NK-92 (cell line): ENCODE data around the gene PRF1.
"Not testable (repeated sequence)": the region's sequence is repeated elsewhere in the genome, so short reads cannot be mapped to it uniquely, and the experiment has no call there.

Experiments used
- DNase-seq: peaks from one replicate; lab custom pipeline; 2025; ENCODE audit not compliant: unreplicated experiment; lab: John Stamatoyannopoulos, UW

PRF1 gene

GRCh38 chr10:70617798-70618568 is 15.4 kb upstream of the PRF1 start:
- DNase-seq: no peak

- no peak for DNase-seq
These were observed 14.2 kb upstream of the PRF1 start for GRCh38 chr10:70616761-70617160.

- DNase-seq: no peak
These were observed 13.4 kb upstream of the PRF1 start for GRCh38 chr10:70615784-70616522.

- DNase-seq: no peak
These were observed 12.7 kb upstream of the PRF1 start for GRCh38 chr10:70615211-70615610.

- DNase-seq: not testable (repeated sequence)
These were observed 11.8 kb upstream of the PRF1 start for GRCh38 chr10:70614364-70614763.

- no peak for DNase-seq
These were observed 11.4 kb upstream of the PRF1 start for GRCh38 chr10:70613941-70614340.

- no peak for DNase-seq
These were observed 5.4 kb upstream of the PRF1 start for GRCh38 chr10:70607936-70608335.

GRCh38 chr10:70605161-70605560 is 2.6 kb upstream of the PRF1 start:
- no peak for DNase-seq

- DNase-seq: no peak
These were observed 1.6 kb upstream of the PRF1 start for GRCh38 chr10:70604106-70604505.

- no peak for DNase-seq
These were observed 884 bp upstream of the PRF1 start for GRCh38 chr10:70603449-70603801.

GRCh38 chr10:70601746-70602145 is 795 bp downstream of the PRF1 start:
- DNase-seq: no peak

GRCh38 chr10:70600512-70601395 is 1.8 kb downstream of the PRF1 start:
- DNase-seq: no peak

- no peak for DNase-seq
These were observed 2.8 kb downstream of the PRF1 start for GRCh38 chr10:70599791-70600190.

- DNase-seq: no peak
These were observed 3.2 kb downstream of the PRF1 start for GRCh38 chr10:70599319-70599718.

GRCh38 chr10:70598857-70599295 is 3.7 kb downstream of the PRF1 start:
- no peak for DNase-seq

GRCh38 chr10:70597856-70598815 is 4.4 kb downstream of the PRF1 start:
- DNase-seq: no peak

- no peak for DNase-seq
These were observed 5.4 kb downstream of the PRF1 start for GRCh38 chr10:70596860-70597809.

GRCh38 chr10:70596110-70596798 is 6.3 kb downstream of the PRF1 start:
- DNase-seq: no peak

GRCh38 chr10:70595566-70596016 is 7.0 kb downstream of the PRF1 start:
- DNase-seq: no peak
